Measurements from ENCODE around the gene KRTAP22-1. TPM values are rescaled to one million over a fixed set of nuclear protein-coding genes. Genes with fewer than 3 reads are reported as not detected.

The KRTAP22-1 gene
- total RNA-seq (not detected), polyA plus RNA-seq (not detected)
- long read RNA-seq, donor 1, result 0 reads
- long read RNA-seq, donor 2, result 0 reads
- long read RNA-seq, donor 3, result 0 reads
- long read RNA-seq, donor 4, result 0 reads
- long read RNA-seq, donor 5, result 0 reads
- long read RNA-seq, donor 6, result 0 reads
- long read RNA-seq, donor 7, result 0 reads
- long read RNA-seq, donor 8, result 0 reads
- long read RNA-seq, donor 9, result 0 reads
- long read RNA-seq, donor 10, result 0 reads

- no peaks in the 10 kb centered on the region for H3K27me3 ChIP-seq
- no peak within 1 kb of the TSS for H3K27ac ChIP-seq
- TF ChIP-seq POLR2A (IDR thresholded peaks at IDR 0.05) (no peak), CTCF (IDR thresholded peaks at IDR 0.05) (no peak)
- H3K9me3 ChIP-seq (replicated peaks in 1 of 3), result no peaks in the 10 kb centered on the region
- DNase-seq, result no peak
- 26 to 43% (median 39%) methylated on average over 1 of the region's 1 CpG for WGBS, 4 donors
- no peaks in the 10 kb centered on the region for H3K4me1 ChIP-seq (replicated peaks in 1 of 2)
- intact Hi-C loops (cut with DNase I), result no loop called here
- no peaks in the 10 kb centered on the region for H3K36me3 ChIP-seq (replicated peaks in 1 of 2)
- H3K4me3 ChIP-seq, result no peak within 1 kb of the TSS
Observed at GRCh38 chr21:30600787-30601186, at the start of gene KRTAP22-1. KRTAP22-1 (plus strand) TSS chr21:30601087.

- DNase-seq, result no peak
- Histone ChIP-seq H3K4me1 (replicated peaks in 1 of 2) (no peaks in the 10 kb centered on the region), H3K36me3 (replicated peaks in 1 of 2) (no peaks in the 10 kb centered on the region), H3K27me3 (no peaks in the 10 kb centered on the region), H3K27ac (no peak overlapping the region), H3K9me3 (replicated peaks in 1 of 3) (peaks cover 0 to 4% (median 0%) of the 10 kb centered on the region in 3 donors), H3K4me3 (no peak overlapping the region)
- 43 to 82% (median 61%) methylated on average over 1 of the region's 1 CpG for WGBS, 4 donors
- intact Hi-C loops (cut with DNase I), result no loop called here
- no peak for TF ChIP-seq CTCF (IDR thresholded peaks at IDR 0.05)
- TF ChIP-seq POLR2A (IDR thresholded peaks at IDR 0.05), result no peak
Observed at GRCh38 chr21:30552782-30553181, 48.1 kb upstream of the KRTAP22-1 start.

- Histone ChIP-seq H3K27ac (no peak overlapping the region), H3K4me1 (replicated peaks in 1 of 2) (no peaks in the 10 kb centered on the region), H3K36me3 (replicated peaks in 1 of 2) (no peaks in the 10 kb centered on the region), H3K27me3 (no peaks in the 10 kb centered on the region), H3K4me3 (no peak overlapping the region), H3K9me3 (replicated peaks in 1 of 3) (peaks cover 0 to 4% (median 0%) of the 10 kb centered on the region in 3 donors)
- TF ChIP-seq CTCF (IDR thresholded peaks at IDR 0.05) (no peak), POLR2A (IDR thresholded peaks at IDR 0.05) (no peak)
- no peak for DNase-seq
- 71 to 82% (median 79%) methylated on average over 2 of the region's 2 CpGs for WGBS, 4 donors
- intact Hi-C loops (cut with DNase I), result no loop called here
Observed at GRCh38 chr21:30555095-30555494, 45.8 kb upstream of the KRTAP22-1 start.

- TF ChIP-seq POLR2A (IDR thresholded peaks at IDR 0.05), result no peak
- WGBS, 4 donors, result 61 to 88% (median 70%) methylated on average over 2 of the region's 2 CpGs
- intact Hi-C loops (cut with DNase I), result no loop called here
- DNase-seq, result no peak
- no peaks in the 10 kb centered on the region for H3K9me3 ChIP-seq (replicated peaks in 1 of 3)
- H3K4me1 ChIP-seq (replicated peaks in 1 of 2), result no peaks in the 10 kb centered on the region
- no peak within 1 kb of the TSS for H3K4me3 ChIP-seq
- no peak within 1 kb of the TSS for H3K27ac ChIP-seq
- H3K27me3 ChIP-seq, result no peaks in the 10 kb centered on the region
- no peaks in the 10 kb centered on the region for H3K36me3 ChIP-seq (replicated peaks in 1 of 2)
Observed at GRCh38 chr21:30561264-30561895, 39.5 kb upstream of the KRTAP22-1 start, which contains the start of gene KRTAP19-7. KRTAP19-7 (minus strand) TSS chr21:30561314; CDS start chr21:30561289, 25 bp downstream.

All from adrenal gland (tissue), 19 donors.